Prostate gland (tissue), 2 donors: ENCODE results near the gene MICAL1. TPM values are rescaled to one million over a fixed set of nuclear protein-coding genes. Genes with fewer than 3 reads are reported as not detected.

Source experiments
- DNase-seq: peaks from one replicate; pipeline ENCODE4 v3.0.0-alpha.2; 2019; ENCODE audit warnings: low spot score
- H3K27ac ChIP-seq, 2 donors: fragments of 200-600 bp; sonication (generic); 2 replicates each; pipeline ENCODE4 v1.5.1; 2017 to 2019
- H3K27me3 ChIP-seq: fragments of 200-600 bp; sonication (generic); replicated peaks from 2 replicates; pipeline ENCODE4 v1.5.1; 2019; ENCODE audit not compliant: insufficient read depth
- H3K36me3 ChIP-seq, 2 donors: fragments of 200-600 bp; sonication (generic); 1 replicate in 1 of 2; 2 replicates in 1 of 2; pipeline versions ENCODE4 v1.5.1 to v1.8.1; 2017 to 2019
- H3K4me1 ChIP-seq: fragments of 200-600 bp; sonication (generic); replicated peaks from 2 replicates; pipeline ENCODE4 v1.5.1; 2019
- H3K4me3 ChIP-seq, 2 donors: fragments of 200-600 bp; sonication (generic); 2 replicates each; pipeline ENCODE4 v1.5.1; 2017 to 2019
- H3K9me3 ChIP-seq: fragments of 200-600 bp; sonication (generic); 2 replicates; pipeline ENCODE4 v1.5.1; 2017
- POLR2A ChIP-seq: fragments of 450-650 bp; IDR thresholded peaks from one replicate; pipeline ENCODE4 v1.6.1; 2016; ENCODE audit warnings: antibody characterized with exemption, mild to moderate bottlenecking
- POLR2AphosphoS5 ChIP-seq: sonication (generic); formaldehyde crosslinking; IDR thresholded peaks from one replicate; pipeline ENCODE4 v1.6.1; 2017; ENCODE audit warnings: antibody characterized with exemption
- WGBS: methylation state at CpG from one replicate; pipeline ENCODE4 v1.1.5; 2018; 5-methylcytosine and 5-hydroxymethylcytosine counted together
- intact Hi-C: fragments of 100-400 bp; cut with DNase I; formaldehyde crosslinking; loops from one replicate; pipeline ENCODE4 v1.14.2; 2022
- total RNA-seq, 2 donors: library from RNA; depleted of rRNA; stranded (reverse); fragments of >200 nt; gene quantifications; one replicate each; pipeline ENCODE4 v1.1.0, GENCODE V29; 2016
- TF ChIP-seq, protein P1 (sequence below), 4 experiments: fragments of 200-600 bp in 2 of 4; fragments of 450-650 bp in 2 of 4; sonication (generic) in 2 of 4; IDR thresholded peaks; 1 replicate in 3 of 4; 2 replicates in 1 of 4; pipeline ENCODE4 v1.5.1; 2016 to 2019; ENCODE audit warnings: antibody characterized with exemption in 4 of 4, mild to moderate bottlenecking in 2 of 4, moderate library complexity in 2 of 4

The MICAL1 gene
- total RNA-seq, 2 donors from 2014 or later = 13.9 to 55.4 TPM

DNA sequence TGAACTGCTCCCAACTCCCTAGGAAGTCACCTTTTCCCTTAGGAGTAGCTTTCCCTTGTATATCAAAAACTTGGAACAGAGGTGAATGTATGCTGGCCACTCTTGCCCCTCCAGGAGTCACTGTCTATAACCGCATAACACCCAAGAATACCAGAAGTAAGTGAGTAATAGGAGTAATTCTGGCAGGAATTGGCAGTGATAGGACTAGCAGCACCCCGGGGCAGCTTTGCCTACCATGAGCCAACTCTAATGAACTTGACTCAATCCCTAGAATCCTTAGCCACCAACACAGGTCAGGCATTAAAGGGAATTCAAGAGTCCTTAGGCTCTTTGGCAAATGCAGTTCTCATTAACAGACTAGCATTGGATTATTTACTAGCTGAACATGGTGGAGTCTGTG is 44.5 kb downstream of the MICAL1 start:
- intact Hi-C loops = no loop called here
- WGBS = 95% methylated on average over 2 of the region's 2 CpGs

DNA sequence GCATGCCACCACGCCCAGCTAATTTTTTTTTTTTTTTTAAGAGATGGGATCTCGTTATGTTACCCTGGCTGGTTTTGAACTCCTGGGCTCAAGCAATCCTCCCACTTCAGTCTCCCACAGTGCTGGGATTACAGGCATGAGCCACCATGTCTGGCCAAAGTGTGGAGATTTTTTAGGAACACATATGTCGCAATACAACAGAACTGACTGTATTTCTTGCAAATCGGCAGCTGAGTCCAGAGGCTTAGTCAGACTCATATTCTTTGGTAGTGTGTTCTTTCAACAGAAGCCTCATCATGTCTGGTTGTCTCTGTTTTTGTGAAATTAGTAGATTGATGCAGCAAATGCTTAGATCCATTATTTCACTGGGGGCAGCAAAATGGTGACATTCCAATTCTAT is 49.4 kb downstream of the MICAL1 start:
- H3K27ac ChIP-seq = no peak overlapping the region
- H3K4me3 ChIP-seq = no peak overlapping the region
- no peaks in the 10 kb centered on the region for H3K9me3 ChIP-seq
- no peaks in the 10 kb centered on the region for H3K36me3 ChIP-seq
- no peaks in the 10 kb centered on the region for H3K4me1 ChIP-seq
- H3K27me3 ChIP-seq = no peaks in the 10 kb centered on the region
- TF ChIP-seq, protein P1, sequence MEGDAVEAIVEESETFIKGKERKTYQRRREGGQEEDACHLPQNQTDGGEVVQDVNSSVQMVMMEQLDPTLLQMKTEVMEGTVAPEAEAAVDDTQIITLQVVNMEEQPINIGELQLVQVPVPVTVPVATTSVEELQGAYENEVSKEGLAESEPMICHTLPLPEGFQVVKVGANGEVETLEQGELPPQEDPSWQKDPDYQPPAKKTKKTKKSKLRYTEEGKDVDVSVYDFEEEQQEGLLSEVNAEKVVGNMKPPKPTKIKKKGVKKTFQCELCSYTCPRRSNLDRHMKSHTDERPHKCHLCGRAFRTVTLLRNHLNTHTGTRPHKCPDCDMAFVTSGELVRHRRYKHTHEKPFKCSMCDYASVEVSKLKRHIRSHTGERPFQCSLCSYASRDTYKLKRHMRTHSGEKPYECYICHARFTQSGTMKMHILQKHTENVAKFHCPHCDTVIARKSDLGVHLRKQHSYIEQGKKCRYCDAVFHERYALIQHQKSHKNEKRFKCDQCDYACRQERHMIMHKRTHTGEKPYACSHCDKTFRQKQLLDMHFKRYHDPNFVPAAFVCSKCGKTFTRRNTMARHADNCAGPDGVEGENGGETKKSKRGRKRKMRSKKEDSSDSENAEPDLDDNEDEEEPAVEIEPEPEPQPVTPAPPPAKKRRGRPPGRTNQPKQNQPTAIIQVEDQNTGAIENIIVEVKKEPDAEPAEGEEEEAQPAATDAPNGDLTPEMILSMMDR (IDR thresholded peaks at IDR 0.05) = no peak
- TF ChIP-seq POLR2A (no peak), POLR2AphosphoS5 (no peak)
- intact Hi-C loops = no loop called here
- DNase-seq = no peak
- WGBS = 89% methylated on average over 4 of the region's 4 CpGs

More for the DNA sequence above, 44.5 kb downstream of the MICAL1 start:
- no peak for DNase-seq
- Histone ChIP-seq H3K27me3 (no peaks in the 10 kb centered on the region), H3K36me3 (no peaks in the 10 kb centered on the region), H3K4me1 (no peaks in the 10 kb centered on the region), H3K9me3 (no peaks in the 10 kb centered on the region), H3K27ac (no peak overlapping the region), H3K4me3 (no peak overlapping the region)
- TF ChIP-seq, protein P1 (IDR thresholded peaks at IDR 0.05) = no peak
- TF ChIP-seq POLR2A = no peak
- TF ChIP-seq POLR2AphosphoS5 = no peak

DNA sequence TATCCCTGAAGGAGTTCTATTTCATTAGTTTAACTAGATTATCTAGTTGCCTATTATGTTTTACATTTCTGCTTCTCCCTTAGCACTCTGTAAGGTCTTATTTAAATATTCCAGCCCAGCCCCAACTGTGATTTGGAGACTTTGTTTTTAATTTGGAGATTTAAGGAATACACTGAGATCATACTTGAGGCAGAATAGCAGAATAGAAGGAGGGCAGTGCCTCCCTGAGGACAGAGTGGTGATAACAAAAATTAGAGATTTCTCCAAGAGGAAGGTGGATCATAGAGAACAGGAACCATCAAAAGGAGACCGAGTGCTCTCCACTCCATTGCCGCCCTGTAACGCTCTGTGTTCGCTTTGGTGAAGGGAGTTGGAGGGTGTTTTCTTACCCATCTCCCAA is 58.6 kb downstream of the MICAL1 start:
- no peak for DNase-seq
- 85% methylated on average over 4 of the region's 4 CpGs for WGBS
- H3K27ac ChIP-seq = no peak overlapping the region
- no peaks in the 10 kb centered on the region for H3K27me3 ChIP-seq
- intact Hi-C loops = no loop called here
- H3K36me3 ChIP-seq = no peaks in the 10 kb centered on the region
- no peaks in the 10 kb centered on the region for H3K4me1 ChIP-seq
- no peaks in the 10 kb centered on the region for H3K9me3 ChIP-seq
- no peak overlapping the region for H3K4me3 ChIP-seq
- TF ChIP-seq, protein P1 (IDR thresholded peaks at IDR 0.05) = peak in 2 of 4 experiments; percentile 30 to 35
- no peak for TF ChIP-seq POLR2AphosphoS5

DNA sequence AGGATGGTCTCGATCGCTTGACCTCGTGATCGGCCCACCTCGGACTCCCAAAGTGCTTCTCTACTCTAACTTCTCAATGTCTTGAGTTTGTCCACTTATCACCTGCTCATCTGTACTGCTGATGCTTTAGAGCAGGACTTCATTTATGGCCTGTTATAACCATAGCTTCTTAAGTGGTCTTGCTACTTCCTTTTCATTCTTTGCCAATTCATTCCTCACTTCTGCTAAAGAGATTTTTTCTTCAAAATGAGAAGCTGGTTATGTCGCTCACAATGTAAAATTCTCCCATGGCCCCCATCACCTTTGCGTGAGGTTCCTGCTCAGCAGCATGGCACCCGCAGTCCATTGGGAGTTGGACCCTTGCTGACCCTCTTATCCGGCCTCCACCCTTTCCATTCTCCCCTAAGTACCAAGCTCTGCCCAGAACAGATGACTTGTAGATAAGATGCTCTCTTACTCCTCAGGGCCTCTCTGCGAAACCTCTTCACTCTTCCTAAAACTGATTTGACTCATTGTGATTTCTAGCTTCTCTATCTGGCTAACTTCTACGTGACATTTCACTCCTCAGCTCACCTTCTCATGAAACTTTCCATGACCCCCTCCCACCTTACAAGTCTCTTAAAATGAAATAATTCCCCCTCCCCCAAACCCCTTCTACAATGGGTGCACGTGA is 59.4 kb downstream of the MICAL1 start:
- H3K36me3 ChIP-seq = no peaks in the 10 kb centered on the region
- intact Hi-C loops = no loop called here
- no peaks in the 10 kb centered on the region for H3K4me1 ChIP-seq
- no peak overlapping the region for H3K4me3 ChIP-seq
- 95% methylated on average over 12 of the region's 12 CpGs for WGBS
- no peaks in the 10 kb centered on the region for H3K27me3 ChIP-seq
- no peak overlapping the region for H3K27ac ChIP-seq
- no peak for TF ChIP-seq POLR2A
- TF ChIP-seq, protein P1 (IDR thresholded peaks at IDR 0.05) = no peak
- no peak for TF ChIP-seq POLR2AphosphoS5
- no peaks in the 10 kb centered on the region for H3K9me3 ChIP-seq
- no peak for DNase-seq

Other genes starting within 250 kb of the MICAL1 start
- 100 to 1,000 TPM; 202 to 230 TPM for gene CD164, start 73.3 kb downstream of the MICAL1 start, total RNA-seq
- 1 to 10 TPM; 4.2 to 6.0 TPM for gene PPIL6, start 15.1 kb downstream of the MICAL1 start, total RNA-seq
- gene SMPD2, start 15.0 kb downstream of the MICAL1 start, total RNA-seq = 10 to 100 TPM; 10.2 to 24.2 TPM
- gene ZBTB24, start 27.4 kb upstream of the MICAL1 start, total RNA-seq = 10 to 100 TPM in 1 of 2 donors, 1 to 10 TPM in 1; 8.2 to 12.8 TPM
- 10 to 100 TPM in 1 of 2 donors, 1 to 10 TPM in 1; 4.5 to 22.0 TPM for gene AK9, start 235.4 kb upstream of the MICAL1 start, total RNA-seq
- gene FIG4, start 235.5 kb upstream of the MICAL1 start, total RNA-seq = 10 to 100 TPM; 12.7 to 16.6 TPM